ENCODE results near the gene PAX8.

Gene PAX8

DNA sequence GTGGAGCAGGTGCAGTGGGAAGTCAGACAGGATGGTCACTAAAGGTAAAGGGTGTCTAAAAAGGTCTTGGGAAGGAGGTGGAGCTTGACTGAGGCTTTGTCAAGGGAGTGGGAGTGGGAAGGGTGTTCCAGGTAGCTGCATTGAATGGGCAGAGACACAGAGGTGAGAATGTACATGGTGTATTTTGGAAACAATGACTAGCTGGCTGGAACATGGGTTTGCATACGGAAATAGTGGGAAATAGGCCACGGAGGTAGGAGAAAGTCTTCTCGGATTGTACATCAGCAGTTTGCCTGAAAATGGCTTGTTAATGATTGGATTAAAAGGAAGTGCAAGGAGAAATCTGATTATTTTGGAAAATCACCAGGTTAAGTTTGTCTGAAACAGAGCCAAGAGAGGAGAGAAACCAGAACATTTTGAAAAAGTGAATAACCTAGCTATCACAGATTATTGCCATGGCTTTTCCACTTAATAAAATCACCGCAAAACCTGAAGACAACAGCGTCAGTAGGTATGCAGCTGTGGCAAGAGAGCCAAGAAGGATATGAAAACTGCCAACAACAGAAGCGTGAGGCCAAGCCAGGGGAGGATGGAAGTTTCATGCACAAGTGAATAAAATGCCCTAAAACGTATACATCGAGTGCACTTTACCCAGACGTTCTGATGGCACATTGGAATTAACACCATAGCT lies 13.9 kb downstream of the PAX8 start:
- DNase-seq (ENCODE audit: low read depth) = no peak

DNA sequence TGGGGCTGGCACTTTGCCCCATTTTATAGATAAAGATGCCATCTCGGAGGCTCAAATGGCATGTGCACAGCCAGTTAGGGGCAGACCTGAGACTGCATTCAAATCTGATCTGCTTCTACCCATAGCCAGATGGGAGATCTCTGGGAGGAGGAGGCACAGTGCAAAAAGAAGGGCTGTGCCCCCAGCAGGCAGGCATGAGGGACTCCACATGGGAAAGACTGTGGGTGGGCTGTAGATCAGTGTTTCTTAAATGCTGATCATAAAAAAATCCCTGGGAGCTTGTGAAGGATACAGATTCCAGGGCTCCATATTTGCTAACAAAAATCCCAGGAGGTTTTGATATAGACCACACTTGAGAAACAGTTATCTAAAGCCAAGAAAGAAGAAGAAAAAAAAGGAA lies 15.2 kb downstream of the PAX8 start:
- DNase-seq (ENCODE audit: low read depth) = no peak

DNA sequence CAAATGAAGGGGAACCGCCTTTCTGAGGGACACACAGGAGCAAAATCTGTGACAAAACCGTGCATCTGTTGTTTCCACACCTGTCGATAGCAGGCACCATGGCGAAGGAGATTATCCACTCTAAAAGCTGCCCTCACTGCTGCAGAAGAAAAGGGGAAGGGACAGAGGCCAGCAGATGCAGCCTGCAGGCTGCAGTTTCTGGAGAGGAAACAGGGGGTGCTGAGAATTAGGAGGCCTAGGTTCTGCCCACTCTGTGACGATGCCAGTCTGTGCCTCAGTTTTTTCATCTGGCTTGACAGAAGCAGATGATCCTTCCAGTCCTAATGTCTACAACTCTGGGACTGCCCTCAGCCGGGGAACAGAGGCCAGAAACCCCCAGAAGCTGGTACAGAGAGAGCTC lies 17.7 kb downstream of the PAX8 start:
- no peak for DNase-seq (ENCODE audit: low read depth)

DNA sequence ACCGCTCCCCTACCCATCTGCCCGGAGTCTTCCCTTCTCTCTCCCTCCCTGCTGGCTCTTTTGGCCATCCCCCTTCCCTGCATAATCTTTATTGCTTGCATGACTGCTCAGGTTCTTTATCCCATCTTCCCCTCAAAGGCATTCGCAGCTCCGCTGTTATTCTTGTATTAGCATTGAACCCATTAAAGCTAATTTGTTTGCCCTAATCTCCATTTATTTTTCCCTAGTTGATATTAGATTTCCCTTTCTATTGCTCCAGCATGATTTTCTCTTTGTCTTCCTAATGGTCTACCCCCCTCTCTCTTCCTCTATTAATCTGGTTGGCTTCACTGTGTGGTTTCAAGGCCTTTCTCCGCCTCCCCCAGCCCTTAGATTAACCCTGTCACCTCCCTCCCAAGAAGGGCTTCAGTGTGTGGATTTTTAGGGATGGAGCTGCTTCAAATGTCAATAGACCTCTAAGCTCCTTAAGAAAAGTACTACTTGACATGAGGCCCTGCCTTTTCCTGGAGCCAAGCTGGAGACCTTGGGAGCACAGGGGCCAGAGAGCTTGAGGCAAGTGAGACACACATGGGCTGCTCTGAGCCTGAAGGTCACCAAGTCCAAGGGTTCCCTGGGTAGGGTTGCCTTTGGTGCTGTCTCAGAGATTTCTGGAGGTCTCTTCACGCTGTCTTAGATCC lies 20.1 kb downstream of the PAX8 start:
- DNase-seq (ENCODE audit: low read depth) = no peak

DNA sequence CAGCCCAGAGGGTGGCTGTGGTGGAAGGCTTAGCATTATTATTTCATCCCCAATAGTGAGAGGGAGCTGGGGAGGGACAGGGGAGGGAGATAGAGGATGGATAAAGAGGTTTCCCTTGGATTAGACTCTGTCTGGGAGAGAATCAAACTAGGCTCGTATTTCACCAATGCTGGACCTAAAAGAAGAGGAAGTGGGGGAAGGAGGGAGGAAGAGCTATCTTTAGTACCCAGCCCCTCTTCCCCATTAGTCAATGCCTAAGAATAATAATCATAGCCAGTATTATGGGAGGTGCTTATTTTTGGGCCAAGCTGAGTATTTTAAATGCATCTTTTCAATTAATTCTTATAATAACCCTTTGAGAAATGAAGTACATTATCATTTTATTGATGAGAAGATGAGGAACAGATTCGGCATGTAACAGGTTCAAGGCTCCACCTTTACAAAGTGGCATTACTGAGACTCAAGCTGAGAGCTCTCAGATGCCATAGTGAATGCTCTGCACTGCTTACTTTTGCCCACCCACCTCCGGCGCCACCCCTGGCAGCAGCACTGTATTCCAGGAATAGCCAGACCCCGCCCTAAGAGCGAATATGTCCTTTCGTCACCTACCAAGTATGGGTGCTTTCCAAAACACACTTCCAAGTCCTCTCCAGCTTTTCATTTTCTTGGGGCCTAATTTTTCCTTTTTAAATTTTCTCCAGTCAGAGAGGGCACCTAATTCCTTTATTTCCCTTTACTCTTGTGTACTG lies 21.0 kb downstream of the PAX8 start:
- no peak for DNase-seq (ENCODE audit: low read depth)

DNA sequence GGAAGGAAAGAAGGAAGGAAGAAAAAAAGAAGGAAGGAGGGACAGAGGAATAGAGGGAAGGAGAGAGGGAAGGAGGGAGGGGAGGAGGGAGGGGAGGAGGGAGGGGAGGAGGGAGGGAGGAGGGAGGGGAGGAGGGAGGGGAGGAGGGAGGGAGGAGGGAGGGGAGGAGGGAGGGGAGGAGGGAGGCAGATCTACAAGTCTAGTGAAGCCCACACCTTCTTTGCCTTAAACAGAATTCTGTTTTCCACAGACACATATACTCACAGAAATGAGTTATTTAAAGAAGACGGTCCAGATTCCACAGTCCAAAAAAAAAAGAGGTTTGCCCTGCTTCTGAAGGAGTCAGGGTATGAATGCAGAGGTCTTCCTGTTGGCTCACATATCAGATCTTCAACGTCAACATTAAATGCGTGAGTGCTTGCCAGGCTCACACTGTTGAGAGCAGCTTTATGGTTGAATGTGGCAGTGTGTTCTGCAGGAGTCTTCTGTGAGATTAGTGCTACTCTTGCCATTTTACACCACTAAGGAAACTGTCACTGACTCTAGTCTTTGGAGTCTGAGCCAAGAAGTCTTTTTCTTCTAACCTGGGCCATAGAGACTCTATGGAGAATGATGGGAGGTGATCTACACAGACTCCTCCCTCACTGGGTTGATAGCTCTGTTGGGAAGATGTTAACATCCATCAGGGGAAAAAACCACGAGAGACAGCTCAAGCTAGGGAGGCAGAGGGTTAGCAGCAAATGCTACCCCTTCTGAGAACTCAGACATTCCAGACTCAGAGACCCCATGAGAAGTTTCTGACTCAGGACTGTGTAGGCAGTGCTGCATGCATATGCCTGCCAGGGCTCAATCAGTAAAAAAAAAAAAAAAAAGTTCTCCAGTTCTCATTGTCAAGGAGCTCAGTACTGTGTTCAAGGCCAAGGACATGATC lies 23.3 kb downstream of the PAX8 start:
- DNase-seq (ENCODE audit: low read depth) = no peak

DNA sequence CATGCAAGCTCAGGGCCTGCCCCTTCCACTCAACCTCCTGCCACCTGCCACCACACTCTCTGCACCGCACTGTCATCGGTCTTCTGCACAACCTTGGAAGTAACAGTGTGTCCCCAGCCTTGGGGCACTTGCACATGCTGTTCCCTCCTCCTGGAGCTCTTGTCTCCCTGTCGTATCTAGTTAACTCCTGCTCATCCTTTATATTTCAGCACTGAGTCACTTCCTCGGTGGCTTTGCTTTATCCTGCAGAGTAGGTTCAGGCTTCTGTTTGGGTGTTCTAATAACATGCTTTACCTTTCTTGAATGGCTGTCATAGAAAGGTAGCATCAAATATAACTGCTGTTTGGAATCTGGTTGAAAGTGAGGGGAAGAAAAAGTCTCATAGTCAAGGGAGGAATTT lies 25.3 kb downstream of the PAX8 start:
- no peak for DNase-seq (ENCODE audit: low read depth)

DNA sequence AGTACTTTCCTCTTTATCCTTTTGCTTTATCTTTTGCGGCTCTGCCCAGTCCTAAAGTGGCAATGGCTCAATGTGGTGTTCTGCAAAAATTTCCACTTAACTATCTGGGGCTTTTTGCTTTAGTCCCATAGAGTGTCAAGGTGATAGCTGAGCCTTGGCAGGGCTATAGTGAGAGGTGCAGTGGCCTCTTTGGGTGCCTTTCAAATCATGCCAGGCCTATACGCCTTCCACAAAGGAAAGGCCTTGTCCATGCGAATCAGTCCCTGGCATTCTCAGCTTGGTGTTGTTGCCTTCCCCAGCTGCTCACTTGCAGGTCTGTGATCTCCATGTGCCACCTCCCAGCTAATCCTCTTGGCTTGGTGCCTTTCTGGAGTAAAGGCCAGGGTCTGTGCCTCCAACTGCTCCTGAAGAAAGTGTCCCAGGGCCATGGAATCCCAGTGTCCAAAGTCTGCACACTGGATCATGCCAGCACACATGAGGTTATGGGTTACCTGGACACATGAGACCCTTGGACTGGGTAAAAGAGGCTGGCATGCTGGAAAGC lies 26.6 kb downstream of the PAX8 start:
- DNase-seq (ENCODE audit: low read depth) = no peak

DNA sequence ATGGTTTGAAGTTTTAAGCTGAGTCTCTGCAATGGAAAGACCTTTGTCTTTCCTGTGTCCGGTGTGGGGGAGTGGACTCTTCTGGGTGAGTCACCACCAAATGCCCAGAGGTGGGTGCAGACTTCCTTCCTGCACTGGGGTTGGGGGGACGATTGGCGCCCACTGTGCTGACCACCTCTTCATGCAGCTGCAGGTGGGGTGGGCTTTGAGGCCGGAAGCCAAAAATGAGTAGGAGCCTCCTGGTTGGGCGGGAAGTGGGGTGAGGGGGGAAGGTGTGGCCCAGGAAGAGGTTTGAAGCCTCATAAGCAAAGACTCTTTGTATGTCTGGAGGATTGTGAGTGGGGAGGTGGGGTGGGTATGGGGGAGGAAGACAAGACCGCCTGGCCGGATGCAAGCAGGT lies 27.6 kb downstream of the PAX8 start:
- peak; percentile 16 for DNase-seq (ENCODE audit: low read depth)

DNA sequence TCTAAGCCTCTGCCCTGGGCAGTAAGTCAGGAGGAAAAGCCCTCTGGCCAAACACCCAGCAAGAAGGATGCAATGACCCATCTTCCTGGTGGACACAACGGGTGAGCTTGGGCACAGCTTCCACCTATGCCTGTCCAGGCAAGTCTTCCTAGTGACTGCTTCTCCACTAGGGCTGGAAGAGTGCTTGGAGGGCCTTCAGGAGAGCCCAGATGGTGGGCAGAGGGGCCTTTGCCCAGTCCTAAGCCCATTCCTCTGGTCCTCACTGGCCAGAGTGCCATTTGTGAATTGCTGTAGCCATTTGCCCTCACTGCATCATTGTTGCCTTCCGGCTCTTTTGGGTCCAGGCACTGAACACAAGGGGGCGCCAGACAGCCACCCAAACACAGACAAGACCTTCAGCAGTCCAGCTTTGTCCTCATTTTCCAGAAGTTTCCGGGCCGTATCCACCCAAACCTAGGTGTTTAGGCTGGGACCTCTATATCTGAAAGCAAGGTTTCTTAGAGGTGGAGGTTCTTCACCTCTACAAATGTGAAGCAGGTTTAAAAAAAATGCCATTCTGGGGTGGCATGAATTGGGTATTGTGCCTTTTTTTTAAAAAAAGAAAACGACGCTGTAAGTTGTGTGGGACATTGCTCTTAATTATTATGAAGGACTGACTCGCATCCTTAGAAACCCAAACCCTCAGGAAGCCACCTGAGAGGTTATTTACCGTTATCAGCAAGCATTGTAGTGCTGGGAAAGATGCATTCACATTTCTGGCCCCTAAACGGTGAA lies 29.5 kb downstream of the PAX8 start:
- DNase-seq (ENCODE audit: low read depth) = peak; percentile 71

DNA sequence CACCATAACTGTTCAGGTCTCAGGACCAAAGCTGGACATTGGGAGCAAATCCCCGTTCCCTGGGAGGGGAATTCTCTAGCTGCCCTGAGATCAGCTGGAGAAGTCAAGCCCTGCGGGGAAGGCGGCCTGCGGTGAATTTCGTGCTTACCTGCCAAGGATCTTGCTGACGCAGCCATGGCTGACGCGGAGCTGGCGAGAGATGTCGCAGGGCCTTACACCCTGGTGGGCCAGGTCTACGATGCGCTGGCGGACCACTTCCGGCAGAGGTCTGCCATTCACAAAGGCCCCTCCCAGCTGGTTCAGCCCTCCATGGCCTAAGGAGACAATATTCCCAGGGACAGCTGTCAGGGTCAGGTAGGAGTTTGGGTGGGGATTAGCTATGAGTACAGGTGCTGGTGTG lies 32.1 kb downstream of the PAX8 start:
- DNase-seq (ENCODE audit: low read depth) = no peak

DNA sequence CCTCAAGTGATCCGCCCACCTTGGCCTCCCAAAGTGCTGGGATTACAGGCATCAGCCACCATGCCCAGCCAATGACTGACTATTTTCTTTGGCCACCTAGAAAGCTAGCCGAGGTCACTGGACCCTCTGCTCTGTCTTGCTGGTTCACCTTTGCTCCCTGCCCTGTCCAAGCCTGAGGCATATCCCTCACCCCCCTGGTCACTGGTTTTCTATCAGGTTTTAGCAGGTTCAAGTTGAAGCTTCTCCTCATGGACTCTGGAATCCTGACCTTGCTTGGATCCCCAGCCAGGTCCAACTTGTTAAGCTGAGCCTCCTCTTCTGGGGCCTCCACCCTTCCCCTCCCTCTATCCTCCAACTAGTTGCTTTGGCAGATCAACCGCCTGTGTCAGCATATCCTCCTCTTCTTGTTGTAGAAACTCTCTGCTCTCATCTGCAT lies 33.4 kb downstream of the PAX8 start:
- DNase-seq (ENCODE audit: low read depth) = no peak

DNA sequence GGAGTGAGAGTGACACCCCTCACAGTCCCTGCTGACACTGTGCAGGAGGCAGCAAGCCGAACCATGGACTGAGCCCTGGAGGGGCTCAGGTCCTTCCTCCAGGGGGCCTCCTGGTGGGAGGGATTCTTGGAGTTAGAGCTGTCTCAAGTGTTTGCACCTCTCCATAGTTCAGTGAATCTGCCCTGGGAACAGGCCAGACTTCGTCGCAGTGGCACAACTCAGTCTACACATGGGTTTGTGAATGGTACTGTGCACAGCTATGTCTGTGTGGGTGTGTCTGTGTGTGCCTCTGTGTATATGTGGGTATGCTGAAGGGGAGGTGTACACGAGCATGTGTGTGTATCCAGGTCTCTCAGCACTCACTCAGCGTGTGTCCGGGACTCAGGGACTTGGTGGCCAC lies 36.4 kb downstream of the PAX8 start:
- DNase-seq (ENCODE audit: low read depth) = no peak

DNA sequence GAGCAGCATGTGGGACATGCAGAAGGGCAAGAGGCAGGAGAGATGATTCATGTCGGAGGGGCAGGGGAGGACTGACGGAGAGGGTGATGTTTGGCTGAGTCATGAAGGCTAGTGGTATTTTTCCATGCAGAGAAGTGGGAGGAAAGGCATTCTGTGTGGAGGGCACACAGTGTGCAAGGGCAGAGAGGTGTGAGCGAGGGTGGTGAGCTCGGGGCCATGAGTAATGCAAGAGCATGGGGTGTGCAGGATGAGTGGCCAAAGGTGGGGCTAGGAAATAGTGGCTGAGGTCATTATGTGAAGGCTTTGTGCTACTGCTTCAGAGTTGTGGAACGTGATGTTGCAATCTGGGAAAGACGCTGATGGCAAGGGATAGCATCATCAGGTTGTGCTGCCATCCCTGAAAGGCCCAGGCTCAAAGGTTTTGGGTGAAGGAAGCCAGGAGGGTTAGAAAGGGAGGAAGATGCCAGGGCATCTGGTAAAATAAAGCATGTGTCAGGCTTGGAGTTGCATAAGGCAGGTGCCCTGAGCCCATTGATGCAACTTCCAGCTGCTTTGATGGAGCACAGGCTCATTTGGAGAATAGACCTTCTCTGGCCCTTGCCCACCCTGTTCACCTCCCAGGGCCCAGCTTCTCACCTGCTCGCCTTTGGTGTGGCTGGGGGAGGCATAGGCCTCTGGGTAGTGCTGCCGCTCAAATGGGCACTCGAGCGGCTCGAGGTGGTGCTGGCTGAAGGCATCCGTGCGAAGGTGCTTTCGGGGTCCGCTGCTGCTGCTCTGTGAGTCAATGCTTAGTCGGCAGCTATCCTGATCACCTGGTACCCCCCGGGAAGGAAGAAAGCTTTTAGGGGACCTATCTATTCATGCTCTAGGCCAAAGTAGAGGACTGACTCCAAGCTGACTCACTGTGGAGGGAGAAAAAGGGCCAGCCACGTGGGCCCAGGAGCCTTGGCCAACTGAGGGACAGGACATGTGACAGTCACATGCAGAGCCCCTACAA lies 37.5 kb downstream of the PAX8 start:
- no peak for DNase-seq (ENCODE audit: low read depth)

DNA sequence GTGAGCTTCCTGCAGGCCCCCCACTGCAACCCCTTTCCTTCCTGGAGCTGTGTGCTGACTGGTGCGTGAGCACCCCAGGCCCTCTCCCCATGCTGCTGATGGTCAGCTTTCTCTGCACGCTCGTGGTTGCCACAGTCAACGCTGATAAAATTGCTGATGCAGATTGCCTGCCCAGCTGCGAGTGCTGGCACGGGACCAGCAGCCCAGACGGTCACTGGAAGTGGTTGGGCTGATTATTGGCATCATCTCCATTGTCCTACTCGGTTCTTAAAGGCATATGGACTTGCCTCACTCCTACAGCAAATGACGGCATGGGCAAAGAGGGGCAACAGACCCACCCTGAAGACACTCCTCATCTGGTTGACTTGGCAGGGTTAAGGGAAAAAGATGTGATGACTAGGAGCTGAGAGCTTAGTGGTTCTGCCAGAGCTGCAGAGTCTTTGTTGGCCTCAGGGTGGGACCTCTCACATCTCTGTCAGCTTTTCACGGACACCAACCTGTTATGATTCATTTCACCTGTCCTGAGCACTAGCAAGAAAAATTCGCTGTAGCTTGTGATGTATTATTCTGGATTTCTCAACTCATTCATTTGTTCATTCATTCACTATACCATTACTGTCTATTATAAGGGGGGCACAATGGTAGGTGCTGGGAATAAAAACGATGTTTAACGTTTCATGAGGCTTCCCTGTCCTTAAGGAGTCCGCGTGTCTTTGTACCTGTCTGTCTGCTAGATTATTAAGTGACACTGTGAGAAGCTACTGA lies 38.4 kb downstream of the PAX8 start:
- no peak for DNase-seq (ENCODE audit: low read depth)

DNA sequence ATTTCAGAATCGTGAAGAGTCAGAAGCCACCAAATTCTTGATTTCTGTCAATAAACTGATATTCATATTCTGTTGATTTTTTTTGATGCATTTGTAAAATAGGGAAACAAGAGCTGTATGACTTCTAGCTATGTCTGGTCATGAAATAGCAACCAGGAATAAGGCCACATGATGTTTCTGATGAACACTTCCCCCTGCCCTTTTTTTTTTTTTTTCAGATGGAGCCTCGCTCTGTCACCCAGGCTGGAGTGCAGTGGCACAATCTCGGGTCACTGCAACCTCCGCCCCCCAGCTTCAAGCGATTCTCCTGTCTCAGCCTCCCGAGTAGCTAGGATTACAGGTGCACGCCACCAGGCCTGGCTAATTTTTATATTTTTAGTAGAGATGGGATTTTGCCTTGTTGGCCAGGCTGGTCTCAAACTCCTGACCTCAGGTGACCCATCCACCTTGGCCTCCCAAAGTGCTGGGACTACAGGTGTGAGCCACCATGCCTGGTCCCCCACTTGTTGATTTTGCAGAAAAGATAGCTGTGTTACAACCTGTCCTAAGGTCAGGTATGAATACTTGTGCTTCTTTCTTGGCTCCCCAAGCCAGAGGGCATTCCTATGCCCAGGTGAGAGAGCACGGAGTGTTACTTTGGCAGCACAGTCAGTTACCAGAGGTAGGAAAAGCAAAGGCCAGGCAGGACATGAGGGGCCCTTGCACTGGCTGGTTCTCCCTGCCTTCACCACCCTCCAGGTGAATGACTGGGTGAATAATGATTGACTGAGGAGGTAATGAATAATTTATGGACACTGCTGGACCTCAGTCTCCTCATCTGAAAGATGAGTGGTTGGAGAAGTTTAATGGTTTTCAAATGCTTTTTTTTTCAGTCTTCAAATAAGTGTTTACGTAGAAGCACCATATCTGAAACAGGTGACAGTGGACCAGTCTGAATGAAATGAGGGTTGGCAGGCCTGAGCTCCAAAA lies 39.6 kb downstream of the PAX8 start:
- DNase-seq (ENCODE audit: low read depth) = no peak

DNA sequence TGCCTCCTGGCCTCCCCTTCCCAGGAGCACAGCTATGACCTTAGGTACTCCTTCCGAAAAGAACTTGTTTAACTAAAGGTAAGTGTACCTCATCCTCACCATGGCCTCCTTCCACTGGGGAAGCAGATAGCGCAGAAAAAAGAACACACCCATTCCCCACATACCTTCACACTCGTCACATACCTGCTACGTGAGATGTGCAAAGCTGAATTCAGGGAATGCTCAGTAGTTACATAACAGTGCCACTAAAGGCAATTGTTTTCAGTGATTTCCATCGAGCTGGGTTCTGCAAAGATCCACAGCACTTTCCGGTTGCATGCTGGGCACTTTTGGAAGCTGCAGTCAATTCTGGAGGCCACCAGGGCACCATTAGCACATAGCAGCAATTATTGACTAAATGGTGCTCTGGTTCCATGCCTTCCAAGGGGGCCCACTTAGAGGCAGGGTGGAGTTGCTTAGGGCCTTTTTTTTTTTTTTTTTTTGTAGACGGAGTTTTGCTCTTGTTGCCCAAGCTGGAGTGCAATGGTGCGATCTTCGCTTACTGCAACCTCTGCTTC lies 41.0 kb downstream of the PAX8 start:
- no peak for DNase-seq (ENCODE audit: low read depth)

All from activated T-cell treated with anti-CD3 and anti-CD28 coated beads for 1 hour (primary cell).